22Rv1 (cell line): ENCODE data around the gene NFATC3.

ENCODE experiments used
- H3K27ac ChIP-seq: fragments of 450-650 bp; 2 replicates; pipeline ENCODE4 v1.5.1; 2017
- ZFX ChIP-seq: fragments of 450-650 bp; IDR thresholded peaks from 2 replicates; pipeline ENCODE4 v1.6.1; 2017; ENCODE audit warnings: antibody characterized with exemption, borderline replicate concordance
- TF ChIP-seq, protein P1 (sequence below): fragments of 450-650 bp; IDR thresholded peaks from 2 replicates; pipeline ENCODE4 v1.5.1; 2017; ENCODE audit warnings: mild to moderate bottlenecking

NFATC3 gene

DNA sequence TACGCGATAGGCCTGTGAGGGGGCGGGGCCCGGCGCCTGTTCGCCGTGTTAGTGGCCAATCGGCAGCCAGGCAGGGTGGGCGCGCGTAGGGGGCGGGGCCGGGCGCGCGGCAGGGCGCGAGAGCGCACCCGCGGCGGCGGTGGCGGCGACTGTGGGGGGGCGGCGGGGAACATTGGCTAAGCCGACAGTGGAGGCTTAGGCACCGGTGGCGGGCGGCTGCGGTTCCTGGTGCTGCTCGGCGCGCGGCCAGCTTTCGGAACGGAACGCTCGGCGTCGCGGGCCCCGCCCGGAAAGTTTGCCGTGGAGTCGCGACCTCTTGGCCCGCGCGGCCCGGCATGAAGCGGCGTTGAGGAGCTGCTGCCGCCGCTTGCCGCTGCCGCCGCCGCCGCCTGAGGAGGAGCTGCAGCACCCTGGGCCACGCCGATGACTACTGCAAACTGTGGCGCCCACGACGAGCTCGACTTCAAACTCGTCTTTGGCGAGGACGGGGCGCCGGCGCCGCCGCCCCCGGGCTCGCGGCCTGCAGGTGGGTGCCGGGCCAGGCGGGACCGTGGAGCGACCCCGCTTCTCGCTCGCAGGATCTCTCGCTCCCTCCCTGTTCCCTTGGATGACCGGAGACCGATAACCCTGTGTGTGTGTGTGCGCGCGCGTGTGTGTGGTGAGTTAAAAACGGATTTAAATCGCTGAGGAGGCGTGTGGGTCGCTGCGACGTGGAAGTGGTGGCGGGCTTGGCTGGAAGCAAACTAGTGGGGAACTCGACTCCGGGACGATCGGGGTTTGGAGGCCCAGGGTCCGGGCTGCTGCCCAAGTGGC lies at the start of gene NFATC3:
TSS of gene NFATC3 (plus strand) at position 112 of the 813 bp plus-strand sequence. CDS start at position 424, 312 bp downstream.
- no peak for TF ChIP-seq ZFX
- TF ChIP-seq, protein P1, sequence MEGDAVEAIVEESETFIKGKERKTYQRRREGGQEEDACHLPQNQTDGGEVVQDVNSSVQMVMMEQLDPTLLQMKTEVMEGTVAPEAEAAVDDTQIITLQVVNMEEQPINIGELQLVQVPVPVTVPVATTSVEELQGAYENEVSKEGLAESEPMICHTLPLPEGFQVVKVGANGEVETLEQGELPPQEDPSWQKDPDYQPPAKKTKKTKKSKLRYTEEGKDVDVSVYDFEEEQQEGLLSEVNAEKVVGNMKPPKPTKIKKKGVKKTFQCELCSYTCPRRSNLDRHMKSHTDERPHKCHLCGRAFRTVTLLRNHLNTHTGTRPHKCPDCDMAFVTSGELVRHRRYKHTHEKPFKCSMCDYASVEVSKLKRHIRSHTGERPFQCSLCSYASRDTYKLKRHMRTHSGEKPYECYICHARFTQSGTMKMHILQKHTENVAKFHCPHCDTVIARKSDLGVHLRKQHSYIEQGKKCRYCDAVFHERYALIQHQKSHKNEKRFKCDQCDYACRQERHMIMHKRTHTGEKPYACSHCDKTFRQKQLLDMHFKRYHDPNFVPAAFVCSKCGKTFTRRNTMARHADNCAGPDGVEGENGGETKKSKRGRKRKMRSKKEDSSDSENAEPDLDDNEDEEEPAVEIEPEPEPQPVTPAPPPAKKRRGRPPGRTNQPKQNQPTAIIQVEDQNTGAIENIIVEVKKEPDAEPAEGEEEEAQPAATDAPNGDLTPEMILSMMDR, result peak; percentile 27
- peak within 1 kb of the TSS; percentile 95 for H3K27ac ChIP-seq

DNA sequence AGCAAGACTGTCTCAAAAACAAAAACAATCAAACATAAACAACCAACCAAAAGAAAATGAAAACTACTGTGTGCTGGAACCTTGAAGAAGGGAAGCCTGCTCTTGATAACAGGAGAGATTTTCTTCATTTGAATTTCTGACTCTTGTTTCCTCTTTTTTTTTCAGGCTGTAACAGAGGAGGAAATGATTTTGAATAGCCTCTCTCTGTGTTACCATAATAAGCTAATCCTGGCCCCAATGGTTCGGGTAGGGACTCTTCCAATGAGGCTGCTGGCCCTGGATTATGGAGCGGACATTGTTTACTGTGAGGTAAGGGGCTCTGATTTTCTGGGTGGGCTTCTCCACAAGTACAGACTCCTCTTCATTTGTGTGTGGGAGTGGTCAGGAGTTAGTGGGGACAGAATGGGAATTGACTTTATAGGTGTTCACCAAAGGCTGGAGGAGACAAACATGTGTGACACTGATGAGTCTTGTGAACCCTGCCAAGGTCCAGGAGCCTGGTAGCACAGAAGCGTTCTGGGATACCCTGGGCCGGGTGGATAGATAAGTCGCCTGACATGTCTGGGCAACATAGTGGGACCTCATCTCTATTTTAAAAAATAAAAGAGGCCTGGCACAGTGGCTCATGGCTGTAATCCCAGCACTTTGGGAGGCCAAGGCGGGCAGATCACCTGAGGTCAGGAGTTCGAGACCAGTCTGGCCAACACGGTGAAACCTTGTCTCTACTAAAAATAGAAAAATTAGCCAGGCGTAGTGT lies 47.2 kb upstream of the NFATC3 start:
- no peak for TF ChIP-seq ZFX
- TF ChIP-seq, protein P1, result no peak
- no peak overlapping the region for H3K27ac ChIP-seq

DNA sequence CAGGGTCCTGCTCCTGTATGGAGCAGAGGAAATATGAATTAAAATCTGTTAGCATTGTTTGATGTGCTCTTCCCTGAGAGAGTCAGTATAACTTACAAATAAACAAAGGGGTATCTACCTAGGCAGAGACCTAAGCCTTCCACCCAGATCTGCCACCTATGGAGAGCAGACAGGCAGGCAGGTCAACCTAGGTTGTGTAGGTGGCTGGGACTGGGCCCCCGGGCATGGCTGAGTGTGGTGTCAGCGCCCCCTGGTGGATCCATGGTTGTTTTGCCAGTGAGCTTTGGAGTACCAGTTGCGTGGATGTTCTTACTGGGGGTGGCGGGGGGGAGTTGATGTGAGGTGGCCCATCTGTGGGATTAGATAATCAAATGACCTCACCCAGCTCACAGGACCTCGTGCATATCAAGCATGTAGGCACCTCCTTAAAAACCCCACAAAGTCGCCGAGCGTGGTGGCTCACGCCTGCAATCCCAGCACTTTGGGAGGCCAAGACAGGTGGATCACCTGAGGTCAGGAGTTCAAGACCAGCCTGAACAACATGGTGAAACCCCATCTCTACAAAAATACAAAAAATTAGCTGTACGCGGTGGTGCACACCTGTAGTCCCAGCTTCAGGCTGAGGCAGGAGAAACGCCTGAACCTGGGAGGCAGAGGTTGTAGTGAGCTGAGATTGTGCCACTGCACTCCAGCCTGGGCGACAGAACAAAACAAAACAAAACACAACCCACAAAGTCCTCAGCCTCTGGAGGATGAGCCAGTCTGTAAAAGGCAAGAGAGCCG lies 44.5 kb upstream of the NFATC3 start:
- TF ChIP-seq ZFX, result no peak
- TF ChIP-seq, protein P1, result peak; percentile 94
- no peak overlapping the region for H3K27ac ChIP-seq

DNA sequence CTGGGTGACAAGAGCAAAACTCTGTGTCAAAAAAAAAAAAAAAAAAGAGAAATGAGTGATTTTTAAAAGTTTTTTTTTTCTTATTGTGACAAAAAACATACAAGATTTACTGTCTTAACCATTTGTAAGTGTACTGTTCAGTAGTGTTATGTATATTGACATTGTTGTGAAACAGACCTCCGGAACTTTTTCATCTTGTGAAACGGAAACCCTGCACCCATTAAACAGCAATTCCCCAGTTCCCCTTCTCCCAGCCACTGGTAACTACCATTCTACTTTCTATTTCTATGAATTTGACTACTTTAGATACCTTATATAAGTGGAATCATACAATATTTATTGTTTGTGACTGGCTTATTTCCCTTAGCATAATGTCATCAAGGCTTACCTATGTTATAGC lies 43.4 kb upstream of the NFATC3 start:
- H3K27ac ChIP-seq, result no peak overlapping the region
- TF ChIP-seq, protein P1, result no peak

DNA sequence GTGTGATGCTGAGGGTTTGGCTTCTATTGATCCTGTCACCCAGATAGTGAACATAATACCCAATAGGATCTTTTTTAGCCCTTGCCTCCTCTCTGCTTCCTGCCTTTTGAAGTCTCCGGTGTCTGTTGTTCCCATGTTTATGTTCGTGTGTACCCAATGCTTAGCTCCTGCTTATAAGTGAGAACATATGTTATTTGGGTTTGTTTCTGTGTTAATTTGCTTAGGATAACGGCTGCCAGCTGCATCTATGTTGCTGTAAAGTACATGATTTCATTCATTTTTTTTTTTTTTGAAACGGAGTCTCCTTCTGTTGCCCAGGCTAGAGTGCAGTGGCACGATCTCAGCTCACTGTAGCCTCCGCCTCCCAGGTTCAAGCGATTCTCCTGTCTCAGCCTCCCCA lies 39.1 kb upstream of the NFATC3 start:
- TF ChIP-seq, protein P1, result no peak
- TF ChIP-seq ZFX, result no peak
- H3K27ac ChIP-seq, result no peak overlapping the region

DNA sequence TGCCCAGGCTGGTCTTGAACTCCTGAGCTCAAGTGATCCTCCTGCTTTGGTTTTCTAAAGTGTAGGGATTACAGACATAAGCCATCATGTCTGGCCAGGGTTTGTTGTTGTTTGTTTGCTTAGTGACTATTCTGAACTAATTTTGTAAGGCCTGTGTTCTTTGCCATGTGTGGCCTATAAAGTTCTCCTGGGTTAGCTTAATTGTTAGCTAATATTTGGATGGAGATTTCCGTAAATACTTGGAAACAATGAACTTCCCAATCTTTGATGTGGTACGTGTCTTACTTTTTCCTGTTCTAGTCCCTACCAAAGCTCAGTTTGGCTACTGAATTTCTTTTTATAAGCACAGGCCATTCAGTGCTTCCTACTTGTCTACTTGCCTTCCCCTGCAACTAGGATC lies 37.2 kb upstream of the NFATC3 start:
- TF ChIP-seq, protein P1, result no peak
- TF ChIP-seq ZFX, result no peak
- peak overlapping the region; percentile 25; the same call in 1 of the 2 replicates for H3K27ac ChIP-seq
